CD4-positive, alpha-beta T cell treated with Interleukin-17A for 1 hour (primary cell): Measurements from ENCODE around the gene FN1.
A peak's percentile ranks its signal among the peaks of the same experiment; 100 is the strongest.

Experiments
- DNase-seq: peaks from one replicate; pipeline ENCODE4 v3.0.0-alpha.2; 2020

Gene FN1

GRCh38 chr2:215435870-215436704 lies at the start of gene FN1:
TSS of gene FN1 (minus strand) at chr2:215436068. CDS start at chr2:215435802, 266 bp downstream.
- DNase-seq, result peak; percentile 51

GRCh38 chr2:215485032-215485431 lies 49.2 kb upstream of the FN1 start:
- no peak for DNase-seq

- no peak for DNase-seq
Measured at GRCh38 chr2:215484570-215484969, 48.7 kb upstream of the FN1 start.

- no peak for DNase-seq
Measured at GRCh38 chr2:215483431-215483830, 47.6 kb upstream of the FN1 start.

GRCh38 chr2:215479536-215480240 lies 43.8 kb upstream of the FN1 start:
- no peak for DNase-seq

GRCh38 chr2:215479121-215479520 lies 43.3 kb upstream of the FN1 start:
- no peak for DNase-seq

- DNase-seq, result no peak
Measured at GRCh38 chr2:215476424-215476823, 40.6 kb upstream of the FN1 start.

GRCh38 chr2:215466097-215466909 lies 30.4 kb upstream of the FN1 start:
- DNase-seq, result no peak

- no peak for DNase-seq
Measured at GRCh38 chr2:215465256-215465655, 29.4 kb upstream of the FN1 start.

- no peak for DNase-seq
Measured at GRCh38 chr2:215461836-215462532, 26.1 kb upstream of the FN1 start.

- DNase-seq, result no peak
Measured at GRCh38 chr2:215460682-215461382, 25.0 kb upstream of the FN1 start.

GRCh38 chr2:215455958-215456357 lies 20.1 kb upstream of the FN1 start:
- DNase-seq, result no peak

GRCh38 chr2:215454519-215455246 lies 18.8 kb upstream of the FN1 start:
- DNase-seq, result peak; percentile 27

GRCh38 chr2:215452725-215453124 lies 16.9 kb upstream of the FN1 start:
- no peak for DNase-seq

GRCh38 chr2:215451012-215451756 lies 15.3 kb upstream of the FN1 start:
- no peak for DNase-seq

GRCh38 chr2:215450188-215451011 lies 14.5 kb upstream of the FN1 start:
- no peak for DNase-seq

- no peak for DNase-seq
Measured at GRCh38 chr2:215447673-215448081, 11.8 kb upstream of the FN1 start.

- DNase-seq, result no peak
Measured at GRCh38 chr2:215447056-215447455, 11.2 kb upstream of the FN1 start.

- no peak for DNase-seq
Measured at GRCh38 chr2:215442401-215442787, 6.5 kb upstream of the FN1 start.
